ENCODE results near the gene CHMP4A.

The CHMP4A gene

GRCh38 chr14:24188251-24189058 lies 24.8 kb downstream of the CHMP4A start, which contains the start of gene IPO4:
Gene IPO4, minus strand, starts transcription at chr14:24188816. Its CDS starts 29 bp downstream, at chr14:24188787.
- H3K9me3 ChIP-seq (ENCODE audit: severe bottlenecking), result no peaks in the 10 kb centered on the region
- peak within 1 kb of the TSS; percentile 60 for H3K4me3 ChIP-seq (ENCODE audit: low read depth, low read length)
- H3K36me3 ChIP-seq, result peaks cover 63% of the 10 kb centered on the region
- H3K27ac ChIP-seq, result peak within 1 kb of the TSS; percentile 79
- TF ChIP-seq CTCF (IDR thresholded peaks at IDR 0.05; ENCODE audit: low read depth, low read length), result no peak
- peak; percentile 98 for DNase-seq
- no peaks in the 10 kb centered on the region for H3K27me3 ChIP-seq (ENCODE audit: insufficient read depth, low read depth, severe bottlenecking)

- Histone ChIP-seq H3K36me3 (peaks cover 66% of the 10 kb centered on the region), H3K4me3 (ENCODE audit: low read depth, low read length) (no peak overlapping the region), H3K27ac (peak overlapping the region; percentile 79; the same call in 1 of the 2 replicates), H3K9me3 (ENCODE audit: severe bottlenecking) (no peaks in the 10 kb centered on the region), H3K27me3 (ENCODE audit: insufficient read depth, low read depth, severe bottlenecking) (no peaks in the 10 kb centered on the region)
- no peak for TF ChIP-seq CTCF (IDR thresholded peaks at IDR 0.05; ENCODE audit: low read depth, low read length)
- DNase-seq, result no peak
Observed at GRCh38 chr14:24187539-24187915, 25.8 kb downstream of the CHMP4A start.

- DNase-seq, result no peak
- no peaks in the 10 kb centered on the region for H3K27me3 ChIP-seq (ENCODE audit: insufficient read depth, low read depth, severe bottlenecking)
- no peak overlapping the region for H3K4me3 ChIP-seq (ENCODE audit: low read depth, low read length)
- no peaks in the 10 kb centered on the region for H3K9me3 ChIP-seq (ENCODE audit: severe bottlenecking)
- H3K27ac ChIP-seq, result no peak overlapping the region
- no peak for TF ChIP-seq CTCF (IDR thresholded peaks at IDR 0.05; ENCODE audit: low read depth, low read length)
- peaks cover 64% of the 10 kb centered on the region for H3K36me3 ChIP-seq
Observed at GRCh38 chr14:24186831-24187538, 26.3 kb downstream of the CHMP4A start.

- H3K4me3 ChIP-seq (ENCODE audit: low read depth, low read length), result no peak overlapping the region
- no peak for DNase-seq
- no peaks in the 10 kb centered on the region for H3K9me3 ChIP-seq (ENCODE audit: severe bottlenecking)
- peaks cover 67% of the 10 kb centered on the region for H3K36me3 ChIP-seq
- no peaks in the 10 kb centered on the region for H3K27me3 ChIP-seq (ENCODE audit: insufficient read depth, low read depth, severe bottlenecking)
- TF ChIP-seq CTCF (IDR thresholded peaks at IDR 0.05; ENCODE audit: low read depth, low read length), result no peak
- H3K27ac ChIP-seq, result no peak overlapping the region
Observed at GRCh38 chr14:24185741-24186140, 27.5 kb downstream of the CHMP4A start.

GRCh38 chr14:24185026-24185425 lies 28.3 kb downstream of the CHMP4A start:
- no peak for TF ChIP-seq CTCF (IDR thresholded peaks at IDR 0.05; ENCODE audit: low read depth, low read length)
- H3K9me3 ChIP-seq (ENCODE audit: severe bottlenecking), result no peaks in the 10 kb centered on the region
- no peak for DNase-seq
- no peaks in the 10 kb centered on the region for H3K27me3 ChIP-seq (ENCODE audit: insufficient read depth, low read depth, severe bottlenecking)
- no peak overlapping the region for H3K27ac ChIP-seq
- no peak overlapping the region for H3K4me3 ChIP-seq (ENCODE audit: low read depth, low read length)
- H3K36me3 ChIP-seq, result peaks cover 70% of the 10 kb centered on the region
